HepG2 (cell line): Measurements from ENCODE around the gene THAP2. TPM values are rescaled to one million over a fixed set of nuclear protein-coding genes. Genes with fewer than 3 reads are reported as not detected.

Experiments used
- CBFB ChIP-seq: sonication (generic); formaldehyde crosslinking; IDR thresholded peaks from 2 replicates; pipeline ENCODE4 v1.4.0; 2020; ENCODE audit warnings: missing genetic modification reagents
- CSRNP2 ChIP-seq: sonication (generic); formaldehyde crosslinking; conservative IDR thresholded peaks from 2 replicates; pipeline ENCODE4 v1.8.0; 2022; ENCODE audit warnings: low read depth, missing genetic modification reagents
- JARID2 ChIP-seq: sonication (generic); formaldehyde crosslinking; IDR thresholded peaks from 2 replicates; pipeline ENCODE4 v1.8.1; 2023; ENCODE audit warnings: missing genetic modification reagents, inconsistent platforms; ENCODE audit not compliant: insufficient replicate concordance
- KDM6A ChIP-seq: IDR thresholded peaks from 2 replicates; pipeline ENCODE4 v1.6.1; 2016; ENCODE audit warnings: low read depth
- PBX2 ChIP-seq: IDR thresholded peaks from 2 replicates; pipeline ENCODE4 v1.6.1; 2016; ENCODE audit warnings: control low read depth
- PREB ChIP-seq: sonication (generic); formaldehyde crosslinking; IDR thresholded peaks from 2 replicates; pipeline ENCODE4 v1.4.0; 2020; ENCODE audit warnings: missing genetic modification reagents
- RFXANK ChIP-seq: IDR thresholded peaks from 2 replicates; pipeline ENCODE4 v1.6.1; 2016
- SMYD3 ChIP-seq: sonication (generic); formaldehyde crosslinking; IDR thresholded peaks from 2 replicates; pipeline ENCODE4 v1.8.1; 2023; ENCODE audit warnings: mild to moderate bottlenecking, missing genetic modification reagents
- SRSF4 ChIP-seq: fragments of 200-400 bp; formaldehyde crosslinking; IDR thresholded peaks from one replicate; pipeline ENCODE4 v1.6.1; 2018; ENCODE audit warnings: mild to moderate bottlenecking, low read depth, low read length, moderate library complexity; ENCODE audit not compliant: poor library complexity, severe bottlenecking
- ZBTB10 ChIP-seq: sonication (generic); formaldehyde crosslinking; IDR thresholded peaks from 2 replicates; pipeline ENCODE4 v1.4.0; 2020; ENCODE audit warnings: missing genetic modification reagents, borderline replicate concordance
- ZNF337 ChIP-seq: sonication (generic); formaldehyde crosslinking; IDR thresholded peaks from 2 replicates; pipeline ENCODE4 v1.5.1; 2020; ENCODE audit warnings: missing genetic modification reagents, low read depth, mild to moderate bottlenecking, borderline replicate concordance
- ZNF598 ChIP-seq: sonication (generic); formaldehyde crosslinking; IDR thresholded peaks from 2 replicates; pipeline ENCODE4 v1.5.1; 2020; ENCODE audit warnings: mild to moderate bottlenecking, missing genetic modification reagents, borderline replicate concordance
- ZNF607 ChIP-seq: sonication (generic); formaldehyde crosslinking; IDR thresholded peaks from 2 replicates; pipeline ENCODE4 v1.5.1; 2020; ENCODE audit warnings: missing genetic modification reagents, mild to moderate bottlenecking, borderline replicate concordance
- ZNF609 ChIP-seq: sonication (generic); formaldehyde crosslinking; IDR thresholded peaks from 2 replicates; pipeline ENCODE4 v1.4.0; 2020; ENCODE audit warnings: mild to moderate bottlenecking, missing genetic modification reagents, borderline replicate concordance
- ZNF652 ChIP-seq: IDR thresholded peaks from 2 replicates; pipeline ENCODE4 v1.6.1; 2016; ENCODE audit warnings: low read depth, borderline replicate concordance
- ZNF747 ChIP-seq: sonication (generic); formaldehyde crosslinking; IDR thresholded peaks from 2 replicates; pipeline ENCODE4 v1.8.1; 2023; ENCODE audit warnings: missing genetic modification reagents, mild to moderate bottlenecking, borderline replicate concordance
- ZNF839 ChIP-seq: sonication (generic); formaldehyde crosslinking; IDR thresholded peaks from 2 replicates; pipeline ENCODE4 v1.4.0; 2020; ENCODE audit warnings: missing genetic modification reagents, mild to moderate bottlenecking, borderline replicate concordance
- polyA plus RNA-seq, 8 experiments: library from polyadenylated mRNA; depleted of rRNA in 3 of 8; stranded (reverse) in 7 of 8; unstranded in 1 of 8; fragments of >200 nt; fragmentation: Illumina TruSeq in 4 of 8; extraction: Trizol in 4 of 8; gene quantifications; 2 replicates each; pipeline versions ENCODE4 v1.2.1 to v1.2.3, GENCODE V29; 2011 to 2016; ENCODE audit warnings: low read depth in 4 of 8, missing spikeins in 1 of 8, mixed read lengths in 1 of 8; ENCODE audit not compliant: insufficient read depth in 1 of 8
- total RNA-seq, 5 experiments: library from RNA; depleted of rRNA; stranded (reverse); fragments of >200 nt; fragmentation: Illumina TruSeq; extraction: Trizol; gene quantifications; 2 replicates each; pipeline ENCODE4 v1.2.3, GENCODE V29; 2016; ENCODE audit warnings: low read depth in 1 of 5

THAP2 gene
- total and polyA plus RNA-seq, 2 of the 13 experiments (the other 11 are each of a cell fraction or from before 2014, with no cell fraction given) = 5.2 to 6.2 TPM

- TF ChIP-seq ZNF607 (CRISPR knock-in tag) = peak; percentile 62; the same call in 1 of the 2 replicates
- TF ChIP-seq SRSF4 = no peak
- TF ChIP-seq CBFB (CRISPR knock-in tag) = peak; percentile 2; the same call in 1 of the 2 replicates
- no peak for TF ChIP-seq PREB (CRISPR knock-in tag)
- no peak for TF ChIP-seq CSRNP2 (CRISPR knock-in tag)
- TF ChIP-seq KDM6A (CRISPR knock-in tag) = no peak
- no peak for TF ChIP-seq ZNF337 (CRISPR knock-in tag)
- no peak for TF ChIP-seq PBX2 (CRISPR knock-in tag)
- no peak for TF ChIP-seq JARID2 (CRISPR knock-in tag)
- peak; percentile 97 for TF ChIP-seq ZBTB10 (CRISPR knock-in tag)
- no peak for TF ChIP-seq SMYD3 (CRISPR knock-in tag)
- no peak for TF ChIP-seq ZNF839 (CRISPR knock-in tag)
- TF ChIP-seq ZNF609 = no peak; the same call in 1 of the 2 replicates
- no peak for TF ChIP-seq ZNF747 (CRISPR knock-in tag)
- no peak for TF ChIP-seq ZNF598 (CRISPR knock-in tag)
- TF ChIP-seq ZNF652 (CRISPR knock-in tag) = peak; percentile 25; the same call in 1 of the 2 replicates
- no peak for TF ChIP-seq RFXANK (CRISPR knock-in tag)
Measured at GRCh38 chr12:71663561-71664410, at the start of gene THAP2, which contains the start of gene ZFC3H1 (continued).
